SK-N-SH (cell line): ENCODE data around the gene ABHD17C.

Experiments
- CTCF ChIP-seq: fragments of 200-600 bp; sonication (generic); IDR thresholded peaks from 2 replicates; pipeline ENCODE4 v1.6.1; 2017; ENCODE audit warnings: antibody characterized with exemption, mild to moderate bottlenecking, moderate library complexity
- YY1 ChIP-seq: IDR thresholded peaks from 2 replicates; pipeline ENCODE4 v1.4.0; 2012; ENCODE audit warnings: low read depth, mild to moderate bottlenecking
- TF ChIP-seq, protein P1 (sequence below): IDR thresholded peaks from 2 replicates; pipeline ENCODE4 v1.4.0; 2012; ENCODE audit warnings: low read depth, borderline replicate concordance

DNA sequence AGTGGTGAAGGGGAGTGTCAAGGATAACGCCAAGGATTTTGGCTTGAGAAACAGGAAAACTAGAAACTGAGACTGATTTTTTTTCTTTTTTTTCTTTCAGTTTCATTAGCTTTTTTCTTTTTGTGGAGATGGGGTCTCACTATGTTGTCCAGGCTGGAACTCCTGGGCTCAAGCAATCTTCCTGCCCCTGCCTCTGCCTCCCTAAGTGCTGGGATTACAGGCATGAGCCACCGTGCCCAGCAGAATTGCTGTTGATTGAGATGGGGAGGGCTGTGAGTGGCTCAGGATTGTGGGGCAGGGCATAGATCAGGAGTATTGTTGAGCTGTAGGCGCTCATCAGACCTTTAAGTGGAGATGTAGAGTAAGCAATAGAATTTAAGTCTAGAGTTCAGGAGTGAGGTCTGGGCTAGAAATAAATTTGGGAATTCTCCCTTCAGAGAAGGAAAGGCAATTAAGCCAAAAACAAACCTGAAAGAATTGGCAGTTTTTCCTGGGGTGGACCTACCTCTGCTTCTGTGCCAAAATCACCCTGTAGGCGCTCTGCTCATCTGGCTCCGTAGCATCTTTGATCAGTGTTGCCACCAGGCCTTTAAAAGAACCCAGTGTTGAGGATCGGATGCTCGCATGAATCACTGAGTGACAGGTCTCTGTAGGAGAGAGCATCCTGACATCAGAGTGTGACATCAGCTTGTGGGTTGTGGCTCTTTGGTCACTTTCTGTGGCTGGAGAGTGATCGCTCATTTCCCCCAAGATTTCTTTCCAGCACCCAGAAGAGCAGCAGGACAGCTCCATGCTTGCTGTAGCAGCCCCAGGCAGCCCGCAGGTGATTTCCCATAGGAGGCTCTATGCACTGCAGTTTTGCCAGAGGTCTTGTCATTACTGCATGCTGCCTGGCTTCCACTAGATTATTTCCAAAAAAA lies 15.8 kb downstream of the ABHD17C start:
- TF ChIP-seq YY1 (no peak), CTCF (no peak)
- TF ChIP-seq, protein P1, sequence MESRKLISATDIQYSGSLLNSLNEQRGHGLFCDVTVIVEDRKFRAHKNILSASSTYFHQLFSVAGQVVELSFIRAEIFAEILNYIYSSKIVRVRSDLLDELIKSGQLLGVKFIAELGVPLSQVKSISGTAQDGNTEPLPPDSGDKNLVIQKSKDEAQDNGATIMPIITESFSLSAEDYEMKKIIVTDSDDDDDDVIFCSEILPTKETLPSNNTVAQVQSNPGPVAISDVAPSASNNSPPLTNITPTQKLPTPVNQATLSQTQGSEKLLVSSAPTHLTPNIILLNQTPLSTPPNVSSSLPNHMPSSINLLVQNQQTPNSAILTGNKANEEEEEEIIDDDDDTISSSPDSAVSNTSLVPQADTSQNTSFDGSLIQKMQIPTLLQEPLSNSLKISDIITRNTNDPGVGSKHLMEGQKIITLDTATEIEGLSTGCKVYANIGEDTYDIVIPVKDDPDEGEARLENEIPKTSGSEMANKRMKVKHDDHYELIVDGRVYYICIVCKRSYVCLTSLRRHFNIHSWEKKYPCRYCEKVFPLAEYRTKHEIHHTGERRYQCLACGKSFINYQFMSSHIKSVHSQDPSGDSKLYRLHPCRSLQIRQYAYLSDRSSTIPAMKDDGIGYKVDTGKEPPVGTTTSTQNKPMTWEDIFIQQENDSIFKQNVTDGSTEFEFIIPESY, result no peak
